Cerebellar nuclear complex (tissue), 1 donor: ENCODE data around the gene RDH14.

ENCODE experiments used
- DNase-seq, 2 experiments: peaks; one replicate each; lab custom pipeline; 2025; lab: John Stamatoyannopoulos, UW

Gene RDH14

DNA sequence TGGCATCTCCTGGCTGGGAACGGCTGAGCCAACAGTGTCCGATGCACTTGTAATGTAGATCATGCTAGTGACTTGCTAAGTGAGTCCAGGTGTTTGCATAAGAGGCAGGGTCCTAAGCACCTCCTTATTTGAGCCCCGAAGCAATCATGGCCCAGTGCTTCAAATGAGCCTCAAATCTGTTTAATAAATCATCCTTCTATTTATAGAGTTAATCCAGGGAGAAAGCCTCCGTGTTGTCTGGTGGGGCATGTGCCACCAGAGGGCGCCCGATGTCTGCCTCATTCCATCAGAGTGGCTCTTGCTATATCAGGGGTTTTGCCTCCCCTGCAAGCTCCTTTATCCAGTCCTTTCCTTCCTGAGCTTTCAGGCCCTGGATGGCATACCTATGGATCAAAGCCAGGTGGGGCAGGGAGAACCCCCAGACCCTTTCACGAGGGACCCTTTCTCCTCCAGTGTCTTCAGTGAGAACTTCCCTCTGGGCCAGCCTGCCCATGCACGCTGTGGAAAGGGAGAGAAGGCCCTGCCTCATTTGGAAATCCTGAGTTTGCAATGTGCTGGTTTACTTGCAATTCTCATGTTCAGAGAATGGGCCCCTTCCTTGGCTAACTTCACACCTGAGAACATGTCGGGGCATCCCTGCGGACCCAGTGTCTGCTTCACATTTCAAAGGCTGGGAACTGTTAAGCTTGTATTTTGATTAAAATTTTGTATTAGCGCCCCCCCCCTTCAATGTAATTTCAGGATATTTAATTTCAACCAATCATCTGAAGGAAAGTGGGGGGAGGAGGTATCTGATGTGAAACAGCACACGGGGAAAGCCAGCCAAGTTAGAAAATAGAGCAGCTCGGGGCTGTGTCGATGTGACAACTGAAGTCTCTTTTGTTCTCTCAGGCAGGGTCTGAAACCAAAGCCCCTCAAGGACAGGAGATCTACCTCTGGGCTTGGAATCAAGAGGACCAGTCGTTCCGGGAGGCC lies 39.7 kb downstream of the RDH14 start:
- DNase-seq = peak in 1 of 2 experiments; percentile 50

DNA sequence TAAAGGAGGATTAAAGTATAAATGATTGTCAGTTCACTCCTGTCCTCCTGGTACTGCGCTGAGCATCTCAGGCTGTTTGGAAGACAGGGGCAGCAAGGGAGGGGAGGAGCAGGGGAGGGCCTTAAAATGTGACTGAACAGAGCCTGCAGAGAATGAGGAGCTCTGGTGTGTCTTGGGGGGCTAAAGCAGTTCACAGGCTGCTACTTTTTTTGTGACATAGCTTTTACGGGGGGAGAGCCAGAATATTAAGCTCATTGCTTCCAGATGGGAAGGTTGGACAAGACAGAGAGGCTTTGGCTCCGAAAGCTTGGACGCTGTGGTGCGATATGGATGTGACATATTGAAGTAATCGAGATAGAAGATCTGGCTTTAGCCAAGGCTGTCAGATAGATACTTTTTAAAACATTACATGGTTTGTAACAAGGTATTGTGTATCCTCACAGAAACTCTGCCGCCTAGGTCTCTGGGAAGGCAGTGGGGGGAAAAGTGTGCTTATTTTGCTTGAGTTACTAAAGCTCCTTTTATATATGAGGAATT lies 40.5 kb downstream of the RDH14 start:
- DNase-seq = no peak

DNA sequence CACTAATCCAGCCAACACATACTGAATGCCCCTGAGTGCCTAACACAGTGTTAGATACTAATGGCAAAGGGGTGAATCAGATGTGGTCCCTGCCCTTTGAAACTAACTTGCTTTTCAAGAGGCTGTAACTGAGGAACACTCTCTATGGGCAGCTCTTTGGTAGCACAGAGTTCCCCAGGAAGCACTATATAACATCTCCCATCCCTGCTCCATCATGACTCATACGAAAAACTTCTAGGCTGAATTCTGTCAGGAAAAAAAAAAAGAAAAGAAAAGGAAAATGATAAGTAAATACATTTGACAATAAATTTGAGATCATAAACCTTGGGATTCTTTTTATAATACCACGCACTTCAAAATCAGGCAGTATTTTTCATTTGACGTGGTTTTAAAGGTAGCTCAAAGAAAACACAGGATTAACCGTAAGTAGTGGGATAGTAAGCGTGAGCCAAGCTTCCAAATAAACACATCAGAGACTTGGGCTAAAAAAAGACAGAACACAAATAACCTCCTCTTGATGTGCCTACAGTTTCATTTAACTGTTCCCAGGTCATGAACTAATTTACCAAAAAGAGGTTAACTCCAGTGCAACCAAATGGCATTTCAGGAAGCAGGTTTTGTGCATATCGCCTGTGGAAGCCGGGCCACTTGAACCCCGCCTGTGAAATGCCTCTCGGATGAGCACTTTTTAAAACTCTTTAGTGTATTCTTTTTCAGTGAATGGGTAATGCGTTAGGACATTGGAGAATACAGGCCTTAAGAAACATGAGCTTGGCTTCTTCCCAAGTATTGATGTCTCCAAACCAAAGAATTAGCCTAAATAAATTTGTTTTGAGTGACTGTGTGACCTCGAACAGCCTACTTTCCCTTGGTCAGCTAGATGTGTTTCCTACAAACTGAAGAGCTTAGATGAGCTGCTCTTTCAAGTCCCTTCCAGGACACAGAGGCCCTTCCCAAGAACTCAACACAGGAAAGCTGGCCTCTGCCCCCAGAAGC lies 42.0 kb downstream of the RDH14 start:
- no peak for DNase-seq

DNA sequence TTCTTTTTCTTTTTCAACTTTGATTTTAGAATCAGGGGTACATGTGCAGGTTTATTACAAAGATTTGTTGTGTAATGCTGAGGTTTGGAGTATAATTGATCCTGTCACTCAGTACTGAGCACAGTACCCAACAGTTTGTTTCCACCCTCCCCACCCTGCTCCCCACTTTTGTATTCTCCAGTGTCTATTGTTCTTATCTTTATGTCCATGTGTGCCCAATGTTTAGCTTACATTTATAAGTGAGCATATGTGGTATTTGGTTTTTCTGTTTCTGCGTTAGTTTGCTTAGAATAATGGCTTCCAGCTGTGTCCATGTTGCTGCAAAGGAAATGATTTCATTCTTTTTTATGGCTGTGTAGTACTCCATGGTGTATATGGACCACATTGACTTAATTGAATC lies 43.1 kb downstream of the RDH14 start:
- DNase-seq = no peak

DNA sequence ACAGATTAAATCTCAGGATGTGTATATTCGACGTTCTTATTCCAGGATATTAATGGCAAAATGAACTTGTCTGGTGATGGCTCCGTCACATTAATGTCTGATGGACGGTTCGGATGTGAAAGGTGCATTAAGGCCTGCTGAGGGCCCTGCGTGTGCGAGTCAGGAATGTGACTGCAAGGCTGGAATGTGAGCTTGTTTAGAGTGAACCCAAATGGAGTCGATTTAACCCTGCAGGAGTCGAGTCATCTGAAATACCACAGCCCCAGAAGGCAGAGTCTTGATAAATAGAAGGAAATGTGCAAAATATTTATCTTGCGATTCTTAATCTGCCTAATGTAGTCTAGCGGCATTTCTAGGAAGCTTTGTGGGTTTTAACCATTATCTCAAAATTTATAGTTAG lies 44.3 kb downstream of the RDH14 start:
- DNase-seq = no peak

DNA sequence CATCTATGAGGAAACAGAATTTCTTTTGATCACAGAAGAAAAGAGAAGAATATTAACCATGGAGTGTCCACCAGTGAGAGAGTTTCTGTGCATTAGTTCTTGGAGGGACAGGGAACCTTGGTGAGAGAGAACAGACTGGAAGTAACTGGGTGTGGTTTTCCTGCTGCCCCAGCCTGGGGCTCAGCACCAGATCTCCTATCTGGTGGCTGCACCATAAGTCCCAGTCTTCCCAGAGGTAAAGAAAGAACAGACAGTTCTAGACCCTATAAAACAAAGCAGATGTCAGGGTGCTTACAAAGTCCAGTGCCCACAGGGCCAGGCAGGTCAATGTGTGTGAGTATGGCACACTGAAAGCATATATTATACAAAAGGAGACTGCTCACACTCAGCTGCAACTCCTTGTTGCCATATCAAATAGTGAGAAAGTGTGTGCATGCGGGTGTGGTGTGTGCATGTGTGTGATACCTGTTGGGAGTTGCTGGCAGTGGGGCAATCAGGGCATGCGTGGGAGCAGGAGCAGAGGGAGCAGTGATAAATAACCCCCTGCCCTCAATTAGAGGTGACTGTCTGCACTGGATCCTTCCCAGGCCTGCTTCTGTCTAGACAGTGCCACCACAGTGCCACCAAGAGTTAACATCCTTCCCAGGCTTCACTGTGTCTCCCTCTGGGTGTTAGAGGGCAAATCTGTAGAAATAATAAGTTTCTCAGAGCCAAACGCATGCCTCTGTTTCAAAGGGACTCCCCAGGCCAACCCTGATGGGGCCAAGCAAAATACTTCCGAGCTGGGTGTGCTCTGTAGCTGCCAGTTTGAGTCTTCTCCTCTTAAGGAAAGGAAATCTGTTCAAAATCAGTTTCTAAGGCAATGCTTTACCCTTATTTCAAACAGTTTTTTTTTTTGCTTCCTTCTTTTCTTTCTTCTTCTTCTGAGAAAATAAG lies 45.7 kb downstream of the RDH14 start:
- no peak for DNase-seq

DNA sequence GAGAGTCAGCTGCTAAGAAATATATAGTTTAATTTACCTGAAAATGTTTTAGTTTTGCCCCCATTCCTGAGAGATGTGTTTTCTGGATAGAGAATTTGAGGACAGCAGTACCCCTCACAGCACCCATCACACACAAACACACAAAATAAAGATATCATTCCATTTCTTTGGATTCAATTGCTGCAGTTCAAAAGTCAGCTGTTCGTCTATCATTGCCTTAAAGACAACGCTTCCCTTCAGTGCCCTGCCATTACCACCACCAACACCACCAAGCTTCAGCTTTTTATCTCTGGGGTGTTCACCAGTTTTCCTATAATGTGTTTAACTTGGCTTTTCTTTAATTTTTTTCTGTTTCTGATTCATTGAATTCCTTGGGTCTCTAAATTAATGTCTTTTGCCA lies 49.7 kb downstream of the RDH14 start:
- no peak for DNase-seq

DNA sequence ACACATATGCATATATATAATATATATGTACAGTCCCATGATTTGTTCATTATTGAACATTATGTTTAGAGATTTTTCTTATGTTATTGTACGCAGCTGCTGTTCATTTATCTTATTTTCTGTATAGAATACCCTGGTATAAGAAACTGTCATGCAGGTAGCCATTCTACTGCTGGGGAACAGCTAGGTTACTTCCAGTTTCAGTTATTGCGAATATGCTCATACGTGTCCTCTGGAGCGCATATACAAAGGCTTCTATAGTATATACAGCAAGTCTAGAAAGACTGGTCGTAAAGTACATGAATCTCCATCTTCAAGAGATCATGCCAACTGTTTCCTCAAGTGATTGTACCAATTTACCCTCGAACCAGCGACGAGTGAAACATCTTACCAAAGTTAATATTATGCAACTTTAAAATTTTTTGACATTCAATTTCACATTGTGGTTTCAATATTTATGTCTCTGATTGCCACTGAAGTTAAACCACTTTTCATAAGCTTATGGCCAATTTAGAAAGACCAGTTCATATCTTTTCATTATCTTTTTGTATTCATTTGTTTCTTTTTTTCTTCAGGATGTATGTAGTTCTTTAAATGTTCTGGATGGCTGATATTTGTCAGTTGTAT lies 53.5 kb downstream of the RDH14 start:
- no peak for DNase-seq

DNA sequence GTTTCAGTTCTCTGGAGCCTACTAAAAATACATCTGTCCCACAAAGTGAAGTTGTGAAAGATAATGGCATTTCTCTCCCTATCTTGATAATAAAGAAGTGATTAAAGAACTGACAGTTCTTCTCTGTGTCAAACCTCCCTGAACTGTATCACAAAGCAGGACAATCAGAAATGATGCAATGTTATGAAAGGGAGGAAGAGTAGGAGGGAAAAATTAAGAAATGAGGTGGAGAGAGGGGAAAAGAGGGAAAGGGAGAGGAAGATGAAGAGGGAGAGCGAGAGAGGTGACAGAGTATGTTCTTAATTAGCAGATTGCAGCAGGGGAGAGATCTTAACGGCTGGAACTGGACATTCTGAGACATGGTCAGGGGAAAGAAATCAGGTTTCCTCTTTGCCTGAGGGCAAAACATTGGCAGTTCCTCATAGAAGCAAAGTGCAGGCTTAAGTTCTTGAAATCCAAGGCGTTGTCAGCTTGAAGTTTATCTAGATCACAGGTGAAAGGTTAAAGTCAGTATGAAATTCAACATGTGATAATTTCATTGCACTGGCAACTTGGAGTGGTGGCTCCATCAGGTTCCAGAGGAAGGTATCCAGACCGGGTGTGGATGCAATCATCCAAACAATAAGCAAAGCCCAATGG lies 54.6 kb downstream of the RDH14 start:
- DNase-seq = no peak
